GM12878 (cell line): ENCODE results near the gene STAMBPL1. TPM values are rescaled to one million over a fixed set of nuclear protein-coding genes. Genes with fewer than 3 reads are reported as not detected.

Experiments used
- BCL11A ChIP-seq: IDR thresholded peaks from 2 replicates; pipeline ENCODE4 v1.6.1; 2011; ENCODE audit warnings: low read depth, low read length
- CTCF ChIP-seq, 3 experiments: IDR thresholded peaks in 2 of 3; conservative IDR thresholded peaks in 1 of 3; 2 replicates each; pipeline ENCODE4 v1.5.1; 2011; ENCODE audit warnings: low read depth in 3 of 3, low read length in 3 of 3, mild to moderate bottlenecking in 3 of 3, control low read depth in 2 of 3, moderate library complexity in 2 of 3, inconsistent platforms in 1 of 3, mixed read lengths in 1 of 3; ENCODE audit not compliant: control insufficient read depth in 2 of 3, insufficient read depth in 1 of 3; ENCODE audit errors: extremely low read depth in 1 of 3
- MTA3 ChIP-seq: IDR thresholded peaks from 2 replicates; pipeline ENCODE4 v1.6.1; 2012; ENCODE audit warnings: low read length, inconsistent platforms, borderline replicate concordance
- NFIC ChIP-seq: IDR thresholded peaks from 2 replicates; pipeline ENCODE4 v1.6.1; 2012; ENCODE audit warnings: low read depth, mild to moderate bottlenecking, inconsistent platforms, low read length, moderate library complexity
- NKRF ChIP-seq: fragments of 450-650 bp; conservative IDR thresholded peaks from 2 replicates; pipeline ENCODE4 v1.6.1; 2017; ENCODE audit warnings: mild to moderate bottlenecking, moderate library complexity
- NR2C1 ChIP-seq: fragments of 450-650 bp; IDR thresholded peaks from 2 replicates; pipeline ENCODE4 v1.6.1; 2017; ENCODE audit warnings: antibody characterized with exemption, mild to moderate bottlenecking, moderate library complexity
- PAX5 ChIP-seq: IDR thresholded peaks from 2 replicates; pipeline ENCODE4 v1.6.1; 2011; ENCODE audit warnings: low read depth, low read length, borderline replicate concordance
- PAX8 ChIP-seq: fragments of 450-650 bp; IDR thresholded peaks from 2 replicates; pipeline ENCODE4 v1.6.1; 2017; ENCODE audit warnings: mild to moderate bottlenecking, moderate library complexity
- PML ChIP-seq: IDR thresholded peaks from 2 replicates; pipeline ENCODE4 v1.6.1; 2012; ENCODE audit warnings: low read length, inconsistent platforms
- RB1 ChIP-seq: fragments of 450-650 bp; formaldehyde crosslinking; IDR thresholded peaks from 2 replicates; pipeline ENCODE4 v1.6.1; 2017; ENCODE audit warnings: mild to moderate bottlenecking, borderline replicate concordance
- SIN3A ChIP-seq: IDR thresholded peaks from 2 replicates; pipeline ENCODE4 v1.6.1; 2012; ENCODE audit warnings: low read depth, low read length, improper control_type of control experiment
- SIX5 ChIP-seq: IDR thresholded peaks from 2 replicates; pipeline ENCODE4 v1.6.1; 2011; ENCODE audit warnings: mild to moderate bottlenecking, low read depth, low read length, moderate library complexity; ENCODE audit not compliant: severe bottlenecking
- SMARCA5 ChIP-seq: fragments of 450-650 bp; IDR thresholded peaks from 2 replicates; pipeline ENCODE4 v1.6.1; 2017; ENCODE audit warnings: mild to moderate bottlenecking
- ZBTB4 ChIP-seq: fragments of 450-650 bp; formaldehyde crosslinking; IDR thresholded peaks from 2 replicates; pipeline ENCODE4 v1.4.0; 2022; ENCODE audit warnings: mild to moderate bottlenecking, moderate library complexity
- ZBTB40 ChIP-seq: fragments of 450-650 bp; IDR thresholded peaks from 2 replicates; pipeline ENCODE4 v1.6.1; 2016; ENCODE audit warnings: mild to moderate bottlenecking, moderate library complexity, borderline replicate concordance
- ZNF207 ChIP-seq: fragments of 450-650 bp; IDR thresholded peaks from 2 replicates; pipeline ENCODE4 v1.6.1; 2014; ENCODE audit warnings: antibody characterized with exemption, mild to moderate bottlenecking, borderline replicate concordance
- ZSCAN29 ChIP-seq: fragments of 450-650 bp; IDR thresholded peaks from 2 replicates; pipeline ENCODE4 v1.6.1; 2017; ENCODE audit warnings: mild to moderate bottlenecking, moderate library complexity
- polyA plus RNA-seq, 11 experiments: library from polyadenylated mRNA; depleted of rRNA in 4 of 11; unstranded in 6 of 11; stranded (reverse) in 5 of 11; fragments of >200 nt; fragmentation: Nextera tagmentation in 4 of 11; fragmentation: Illumina TruSeq in 1 of 11; extraction: Ambion mirVana in 4 of 11; extraction: Trizol in 1 of 11; gene quantifications; 1 replicate in 1 of 11; 2 replicates in 10 of 11; pipeline versions ENCODE4 v1.2.1 to v1.2.3, GENCODE V29; 2011 to 2016; ENCODE audit warnings: inconsistent platforms in 2 of 11, missing spikeins in 2 of 11, low read depth in 1 of 11
- total RNA-seq, 4 experiments: library from RNA; depleted of rRNA in 3 of 4; stranded (reverse); fragments of >200 nt in 3 of 4; fragmentation: Illumina TruSeq in 1 of 4; extraction: Trizol in 1 of 4; gene quantifications; 2 replicates each; pipeline versions ENCODE4 v1.2.1 to v1.2.3, GENCODE V29; 2013 to 2021

STAMBPL1 gene
- total and polyA plus RNA-seq, 10 of the 15 experiments (the other 5 are each of a cell fraction or from before 2014, with no cell fraction given): 7.5 to 44.1 (median 25.4) TPM

GRCh38 chr10:88880282-88881076 is 434 bp downstream of the STAMBPL1 start (continued):
- TF ChIP-seq ZBTB4 (CRISPR knock-in tag) (no peak), MTA3 (no peak), ZBTB40 (0 out of 2 replicates have a peak, but pooled peaks have one; percentile 18), PAX5 (0 out of 2 replicates have a peak, but pooled peaks have one; percentile 4), NFIC (no peak), RB1 (peak; percentile 58; the same call in 1 of the 2 replicates), CTCF (IDR thresholded peaks at IDR 0.05 in 2 of 3, conservative IDR thresholded peaks at IDR 0.05 in 1 of 3; ENCODE audit: control insufficient read depth in 2 of 3, extremely low read depth in 1 of 3, insufficient read depth in 1 of 3, low read depth in 3 of 3, low read length in 3 of 3) (peak in 2 of 3 experiments; percentile 22 to 23; a peak in 3 of 6 replicates), SIN3A (peak; percentile 59), SIX5 (no peak), NR2C1 (no peak; the same call in 1 of the 2 replicates), SMARCA5 (0 out of 2 replicates have a peak, but pooled peaks have one; percentile 53), PAX8 (no peak), BCL11A (no peak), NKRF (peak; percentile 91), PML (peak; percentile 86), ZSCAN29 (0 out of 2 replicates have a peak, but pooled peaks have one; percentile 20), ZNF207 (no peak; the same call in 1 of the 2 replicates)
